Activated B cell treated with CpG ODN at 0.5 μM for 24 hours (primary cell): ENCODE measurements around the gene GRM4. TPM values are rescaled to one million over a fixed set of nuclear protein-coding genes. Genes with fewer than 3 reads are reported as not detected.

Source experiments
- ATAC-seq: fragments of 200-7000 bp; cut with Tn5 transposase; one replicate; pipeline ENCODE4 v1.10.0; 2021; ENCODE audit warnings: low read depth, mild to moderate bottlenecking, moderate library complexity
- CTCF ChIA-PET: fragments of 350-600 bp; sonication (Branson Sonifier 250); formaldehyde crosslinking; loops from one replicate; lab custom pipeline; 2021; ENCODE audit warnings: antibody characterized with exemption; lab: Charles Lee
- POLR2A ChIA-PET: fragments of 350-600 bp; sonication (Branson Sonifier 250); formaldehyde crosslinking; loops from one replicate; lab custom pipeline; 2021; ENCODE audit warnings: antibody characterized with exemption; lab: Charles Lee
- DNase-seq: peaks from one replicate; pipeline ENCODE4 v3.0.0; 2022
- H3K27ac Mint-ChIP-seq: one replicate; pipeline ENCODE4 v1.8.0; 2020; ENCODE audit warnings: mixed read lengths
- H3K27me3 Mint-ChIP-seq: one replicate; pipeline ENCODE4 v1.8.0; 2021; ENCODE audit warnings: mixed read lengths
- H3K36me3 Mint-ChIP-seq: one replicate; pipeline ENCODE4 v1.8.0; 2021; ENCODE audit warnings: low read depth, mixed read lengths
- H3K4me1 Mint-ChIP-seq: one replicate; pipeline ENCODE4 v1.8.0; 2021; ENCODE audit warnings: mixed read lengths
- H3K4me3 Mint-ChIP-seq: one replicate; pipeline ENCODE4 v1.8.0; 2020; ENCODE audit warnings: mild to moderate bottlenecking, mixed read lengths
- H3K9me3 Mint-ChIP-seq: one replicate; pipeline ENCODE4 v1.8.0; 2020; ENCODE audit warnings: mixed read lengths
- intact Hi-C: fragments of 100-400 bp; cut with micrococcal nuclease; formaldehyde crosslinking; loops from one replicate; pipeline ENCODE4 v1.15.1; 2024
- total RNA-seq: library from RNA; stranded (reverse); gene quantifications from 2 replicates; pipeline ENCODE4 v1.2.3, GENCODE V29; 2022
- TF ChIP-seq, protein P1 (sequence below): fragments of 200-600 bp; IDR thresholded peaks from one replicate; pipeline ENCODE4 v1.8.0; 2022; ENCODE audit warnings: antibody characterized with exemption, mild to moderate bottlenecking

Gene GRM4
- total RNA-seq, 1 donor from 2014 or later: not detected

DNA sequence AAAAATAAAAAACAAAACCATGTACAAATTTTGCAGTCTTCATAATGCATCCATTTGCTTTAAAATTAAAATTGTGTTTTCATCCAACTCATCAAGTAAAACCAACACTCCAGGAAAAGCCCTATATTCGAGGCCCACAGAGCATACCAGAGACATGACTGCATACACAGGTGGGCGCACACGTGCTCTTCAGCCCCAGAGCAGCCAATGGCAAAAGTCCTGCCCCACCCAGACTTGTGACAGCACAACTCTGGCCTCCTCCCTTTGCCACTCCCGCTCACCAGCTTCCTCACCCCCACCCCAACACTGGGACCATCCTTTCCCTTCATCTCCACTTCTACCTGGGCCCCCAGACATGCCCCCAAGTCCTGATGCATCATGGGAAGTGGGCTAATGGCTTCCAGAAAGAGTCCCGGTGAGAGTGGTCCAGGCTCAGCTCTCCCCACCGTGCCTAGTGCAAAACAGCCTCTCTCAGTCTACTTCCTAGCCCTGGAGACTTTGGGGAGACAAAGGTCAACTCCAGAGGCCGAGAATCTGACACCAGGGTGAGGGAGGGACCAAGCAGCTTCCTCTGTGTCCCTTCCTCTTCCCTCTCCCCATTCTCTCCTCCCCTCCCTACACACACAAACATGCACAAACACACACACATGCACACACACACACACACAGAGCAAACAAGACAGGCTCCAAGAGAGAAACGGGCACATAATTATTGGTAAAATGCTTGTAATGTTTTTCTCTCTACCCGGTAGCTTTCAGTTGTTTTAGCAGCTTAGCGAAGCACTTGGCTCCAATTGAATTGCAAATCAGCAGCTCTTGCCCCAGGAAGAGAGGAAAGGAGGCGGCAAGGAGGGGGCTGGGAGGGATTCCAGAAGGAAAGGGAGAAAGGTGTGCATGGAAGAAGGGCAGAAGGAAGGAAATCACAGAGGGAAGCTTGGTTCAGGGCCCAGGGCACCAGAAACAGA lies 14.3 kb downstream of the GRM4 start:
- H3K36me3 Mint-ChIP-seq: no peaks in the 10 kb centered on the region
- no peak overlapping the region for H3K4me3 Mint-ChIP-seq
- ATAC-seq (no peak), DNase-seq (no peak)
- H3K4me1 Mint-ChIP-seq: no peaks in the 10 kb centered on the region
- intact Hi-C loops: no loop called here
- CTCF ChIA-PET: no interaction called here
- no peaks in the 10 kb centered on the region for H3K9me3 Mint-ChIP-seq
- peaks cover 53% of the 10 kb centered on the region for H3K27me3 Mint-ChIP-seq
- H3K27ac Mint-ChIP-seq: no peak overlapping the region
- TF ChIP-seq, protein P1, sequence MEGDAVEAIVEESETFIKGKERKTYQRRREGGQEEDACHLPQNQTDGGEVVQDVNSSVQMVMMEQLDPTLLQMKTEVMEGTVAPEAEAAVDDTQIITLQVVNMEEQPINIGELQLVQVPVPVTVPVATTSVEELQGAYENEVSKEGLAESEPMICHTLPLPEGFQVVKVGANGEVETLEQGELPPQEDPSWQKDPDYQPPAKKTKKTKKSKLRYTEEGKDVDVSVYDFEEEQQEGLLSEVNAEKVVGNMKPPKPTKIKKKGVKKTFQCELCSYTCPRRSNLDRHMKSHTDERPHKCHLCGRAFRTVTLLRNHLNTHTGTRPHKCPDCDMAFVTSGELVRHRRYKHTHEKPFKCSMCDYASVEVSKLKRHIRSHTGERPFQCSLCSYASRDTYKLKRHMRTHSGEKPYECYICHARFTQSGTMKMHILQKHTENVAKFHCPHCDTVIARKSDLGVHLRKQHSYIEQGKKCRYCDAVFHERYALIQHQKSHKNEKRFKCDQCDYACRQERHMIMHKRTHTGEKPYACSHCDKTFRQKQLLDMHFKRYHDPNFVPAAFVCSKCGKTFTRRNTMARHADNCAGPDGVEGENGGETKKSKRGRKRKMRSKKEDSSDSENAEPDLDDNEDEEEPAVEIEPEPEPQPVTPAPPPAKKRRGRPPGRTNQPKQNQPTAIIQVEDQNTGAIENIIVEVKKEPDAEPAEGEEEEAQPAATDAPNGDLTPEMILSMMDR: no peak
- POLR2A ChIA-PET: interaction anchor here (0.6 kb wide), 1 partner anchor 14 kb away, joined by 5 read pairs; the partner anchor contains the start of gene GRM4

DNA sequence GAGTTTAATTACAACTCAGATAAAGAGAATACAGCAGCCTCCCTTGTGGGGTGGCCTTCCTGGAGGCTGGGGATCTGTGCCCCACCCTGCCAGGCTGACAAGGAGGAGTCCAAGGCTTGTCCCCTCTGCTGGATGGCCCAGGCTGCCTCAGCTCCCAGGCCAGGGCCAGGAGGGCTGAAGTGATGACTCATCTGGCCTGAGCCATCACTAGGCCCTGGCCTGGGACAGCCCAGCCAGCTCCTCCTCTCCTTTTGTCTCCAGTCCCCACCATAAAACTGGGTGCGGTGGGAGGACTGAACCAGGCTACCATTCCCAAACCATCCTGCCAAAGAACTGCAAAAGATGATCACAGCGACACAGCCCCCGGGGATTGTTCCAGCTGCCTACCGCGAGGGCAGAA lies 15.0 kb downstream of the GRM4 start:
- intact Hi-C loops: no loop called here
- ATAC-seq (no peak), DNase-seq (no peak)
- TF ChIP-seq, protein P1: no peak
- Mint-ChIP-seq H3K9me3 (no peaks in the 10 kb centered on the region), H3K27me3 (peaks cover 50% of the 10 kb centered on the region), H3K27ac (no peak overlapping the region), H3K4me1 (no peaks in the 10 kb centered on the region), H3K36me3 (no peaks in the 10 kb centered on the region), H3K4me3 (no peak overlapping the region)
- ChIA-PET CTCF (no interaction called here), POLR2A (no interaction called here)

DNA sequence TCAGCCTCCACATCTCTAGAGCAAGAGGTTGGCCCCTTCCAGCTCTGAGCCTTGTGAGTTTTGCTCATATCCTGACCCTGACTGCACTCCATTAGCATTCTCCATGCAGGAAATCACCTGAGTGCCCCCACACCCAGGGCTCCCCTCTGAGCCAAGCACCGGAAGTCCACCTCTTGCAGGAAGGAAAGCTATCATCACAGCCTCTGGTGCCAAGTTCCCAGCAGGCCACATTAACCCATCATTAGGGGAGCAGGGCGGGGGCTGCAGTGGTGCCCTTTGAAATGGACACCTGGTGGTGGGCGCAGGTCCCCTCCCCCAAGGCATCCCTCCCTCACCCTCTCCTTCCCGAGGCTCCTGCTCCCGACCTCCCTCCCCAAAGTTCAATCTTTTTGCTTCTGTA lies 16.1 kb downstream of the GRM4 start:
- H3K9me3 Mint-ChIP-seq: no peaks in the 10 kb centered on the region
- no peak for DNase-seq
- H3K27me3 Mint-ChIP-seq: peaks cover 44% of the 10 kb centered on the region
- H3K27ac Mint-ChIP-seq: no peak overlapping the region
- H3K36me3 Mint-ChIP-seq: no peaks in the 10 kb centered on the region
- TF ChIP-seq, protein P1: no peak
- ATAC-seq: no peak
- intact Hi-C loops: no loop called here
- H3K4me3 Mint-ChIP-seq: no peak overlapping the region
- CTCF ChIA-PET: no interaction called here
- POLR2A ChIA-PET: no interaction called here
- no peaks in the 10 kb centered on the region for H3K4me1 Mint-ChIP-seq

DNA sequence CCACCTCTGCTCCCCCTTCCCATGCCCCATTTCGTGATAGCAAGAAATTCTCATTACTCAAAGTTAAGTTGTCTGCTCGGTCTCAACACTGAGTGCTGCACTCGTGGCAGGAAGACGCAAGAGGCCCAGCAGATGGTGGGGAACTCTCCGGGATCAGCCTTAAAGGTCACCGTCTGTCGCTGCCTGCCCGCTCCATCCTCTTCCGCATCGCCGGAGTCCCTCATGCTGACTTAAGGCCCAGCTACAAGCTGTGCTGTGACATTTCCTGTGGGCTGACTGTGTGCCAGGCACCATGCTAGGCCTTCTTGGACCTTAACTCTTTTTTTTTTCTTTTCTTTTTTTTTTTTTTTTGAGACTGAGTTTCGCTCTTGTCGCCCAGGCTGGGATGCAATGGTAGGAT lies 17.8 kb downstream of the GRM4 start:
- POLR2A ChIA-PET: interaction anchor here (0.6 kb wide), 1 partner anchor 405 kb away, joined by 3 read pairs; no protein-coding TSS in a partner anchor
- H3K36me3 Mint-ChIP-seq: no peaks in the 10 kb centered on the region
- TF ChIP-seq, protein P1: no peak
- CTCF ChIA-PET: no interaction called here
- ATAC-seq (no peak), DNase-seq (no peak)
- no peak overlapping the region for H3K27ac Mint-ChIP-seq
- peaks cover 43% of the 10 kb centered on the region for H3K27me3 Mint-ChIP-seq
- H3K4me3 Mint-ChIP-seq: no peak overlapping the region
- no peaks in the 10 kb centered on the region for H3K9me3 Mint-ChIP-seq
- intact Hi-C loops: no loop called here
- H3K4me1 Mint-ChIP-seq: no peaks in the 10 kb centered on the region

DNA sequence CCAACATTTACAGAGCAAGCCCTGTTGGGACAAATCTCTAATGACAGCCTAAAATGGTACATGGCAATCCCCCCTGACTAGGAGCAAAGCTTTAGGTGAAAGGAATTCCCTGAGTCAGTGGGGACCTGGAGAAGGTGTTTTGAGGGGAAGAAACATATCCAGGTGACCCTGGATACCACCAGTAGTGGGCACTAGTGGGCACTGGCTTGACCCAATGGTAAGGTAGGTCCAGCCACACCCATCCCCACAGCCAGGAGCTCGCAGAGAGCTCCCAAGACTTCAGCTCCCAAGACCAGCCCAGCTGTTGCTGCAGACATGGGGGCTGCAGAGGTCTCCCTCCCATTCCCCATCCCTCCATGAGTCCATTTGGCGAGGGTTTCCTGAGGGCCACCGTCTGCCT lies 19.5 kb downstream of the GRM4 start:
- Mint-ChIP-seq H3K9me3 (no peaks in the 10 kb centered on the region), H3K27me3 (peaks cover 31% of the 10 kb centered on the region), H3K36me3 (no peaks in the 10 kb centered on the region), H3K4me3 (no peak overlapping the region), H3K27ac (no peak overlapping the region), H3K4me1 (no peaks in the 10 kb centered on the region)
- intact Hi-C loops: no loop called here
- ChIA-PET POLR2A (no interaction called here), CTCF (no interaction called here)
- ATAC-seq (no peak), DNase-seq (no peak)
- TF ChIP-seq, protein P1: no peak
